GM23248 (cell line): ENCODE data around the gene PHACTR2. TPM values are rescaled to one million over a fixed set of nuclear protein-coding genes. Genes with fewer than 3 reads are reported as not detected.
A peak's percentile ranks its signal among the peaks of the same experiment; 100 is the strongest.

Experiments
- DNase-seq: peaks from one replicate; pipeline ENCODE4 v3.0.0-alpha.2; 2015
- H2AFZ ChIP-seq: fragments of 200-600 bp; sonication (generic); 2 replicates; pipeline ENCODE4 v1.6.1; 2016; ENCODE audit warnings: antibody characterized with exemption
- H3F3A ChIP-seq: fragments of 200-600 bp; sonication (generic); 2 replicates; pipeline ENCODE4 v1.6.1; 2016; ENCODE audit warnings: mild to moderate bottlenecking, antibody characterized with exemption, mixed run types; ENCODE audit not compliant: insufficient read depth
- H3K27ac ChIP-seq: fragments of 200-600 bp; sonication (generic); 2 replicates; pipeline ENCODE4 v1.5.1; 2016; ENCODE audit warnings: mild to moderate bottlenecking
- H3K27me3 ChIP-seq: fragments of 200-600 bp; sonication (generic); replicated peaks from 2 replicates; pipeline ENCODE4 v1.6.1; 2016; ENCODE audit warnings: mild to moderate bottlenecking; ENCODE audit not compliant: insufficient read depth
- H3K36me3 ChIP-seq: fragments of 200-600 bp; sonication (generic); 2 replicates; pipeline ENCODE4 v1.6.1; 2016; ENCODE audit warnings: low read depth, mild to moderate bottlenecking
- H3K4me1 ChIP-seq: fragments of 200-600 bp; sonication (generic); 2 replicates; pipeline ENCODE4 v1.6.1; 2016; ENCODE audit warnings: mild to moderate bottlenecking; ENCODE audit not compliant: insufficient read depth
- H3K4me2 ChIP-seq: fragments of 200-600 bp; sonication (generic); one replicate; pipeline ENCODE4 v1.6.1; 2016; ENCODE audit warnings: mild to moderate bottlenecking; ENCODE audit not compliant: unreplicated experiment
- H3K4me3 ChIP-seq: fragments of 200-600 bp; sonication (generic); 2 replicates; pipeline ENCODE4 v1.5.1; 2016; ENCODE audit warnings: mild to moderate bottlenecking
- H3K79me2 ChIP-seq: fragments of 200-600 bp; sonication (generic); 2 replicates; pipeline ENCODE4 v1.6.1; 2016; ENCODE audit warnings: mild to moderate bottlenecking; ENCODE audit not compliant: insufficient read depth
- H3K9ac ChIP-seq: fragments of 200-600 bp; sonication (generic); 2 replicates; pipeline ENCODE4 v1.6.1; 2016; ENCODE audit warnings: mild to moderate bottlenecking
- H3K9me2 ChIP-seq: fragments of 200-600 bp; sonication (generic); 2 replicates; pipeline ENCODE4 v1.6.1; 2016; ENCODE audit warnings: mixed run types, mild to moderate bottlenecking, moderate library complexity; ENCODE audit not compliant: insufficient read depth
- H3K9me3 ChIP-seq: fragments of 200-600 bp; sonication (generic); one replicate; pipeline ENCODE4 v1.6.1; 2017; ENCODE audit warnings: low read depth
- H4K20me1 ChIP-seq: fragments of 200-600 bp; sonication (generic); 2 replicates; pipeline ENCODE4 v1.6.0; 2016; ENCODE audit not compliant: insufficient read depth
- EZH2 ChIP-seq: fragments of 200-600 bp; sonication (generic); IDR thresholded peaks from 2 replicates; pipeline ENCODE4 v1.6.1; 2018; ENCODE audit warnings: antibody characterized with exemption, mild to moderate bottlenecking; ENCODE audit not compliant: insufficient read depth, poor library complexity, severe bottlenecking
- EZH2phosphoT487 ChIP-seq: fragments of 200-600 bp; sonication (generic); IDR thresholded peaks from 2 replicates; pipeline ENCODE4 v1.6.1; 2018; ENCODE audit warnings: antibody characterized with exemption, moderate library complexity, mild to moderate bottlenecking, low read depth; ENCODE audit not compliant: insufficient read depth
- WGBS, 2 experiments: methylation state at CpG; one replicate each; pipeline ENCODE4 v1.1.6; 2015 to 2017; ENCODE audit warnings: low lambda C conversion rate in 2 of 2, low coverage in 1 of 2; ENCODE audit errors: missing lambda C conversion rate in 2 of 2; 5-methylcytosine and 5-hydroxymethylcytosine counted together
- in situ Hi-C: fragments of 300-500 bp; cut with MboI; formaldehyde crosslinking; loops from 2 replicates; pipeline ENCODE4 v1.15.0; 2020
- polyA plus RNA-seq: library from polyadenylated mRNA; unstranded; fragments of >200 nt; fragmentation: Nextera tagmentation; extraction: Ambion mirVana; gene quantifications from 2 replicates; pipeline ENCODE4 v1.2.1, GENCODE V29; 2016
- total RNA-seq: library from RNA; depleted of rRNA; stranded (reverse); fragments of >200 nt; shearing (Covaris generic); gene quantifications from 2 replicates; pipeline ENCODE4 v1.2.3, GENCODE V29; 2014

Gene PHACTR2
- total and polyA plus RNA-seq, 2 experiments from 2014 or later = 39.0 to 39.4 TPM

GRCh38 chr6:143757346-143757832, 79.6 kb downstream of the PHACTR2 start:
- Histone ChIP-seq H3F3A (no peaks in the 10 kb centered on the region), H3K9me3 (no peaks in the 10 kb centered on the region), H3K36me3 (0 out of 2 replicates have a peak, but pooled peaks cover 5% of the 10 kb centered on the region), H4K20me1 (no peaks in the 10 kb centered on the region), H3K9me2 (no peaks in the 10 kb centered on the region), H2AFZ (no peak overlapping the region), H3K4me3 (no peak overlapping the region), H3K27ac (no peak overlapping the region), H3K4me1 (peaks cover 7% of the 10 kb centered on the region), H3K79me2 (no peaks in the 10 kb centered on the region), H3K27me3 (no peaks in the 10 kb centered on the region), H3K4me2 (no peak overlapping the region), H3K9ac (no peak overlapping the region)
- DNase-seq = no peak
- WGBS, 2 experiments = 97 to 98% methylated on average over 5 of the region's 5 CpGs
- in situ Hi-C loops = no loop called here
- TF ChIP-seq EZH2 (no peak), EZH2phosphoT487 (no peak)

- no peaks in the 10 kb centered on the region for H3K27me3 ChIP-seq
- no peak overlapping the region for H3K4me2 ChIP-seq
- no peak for TF ChIP-seq EZH2phosphoT487
- no peak for TF ChIP-seq EZH2
- in situ Hi-C loops = no loop called here
- no peak overlapping the region for H3K27ac ChIP-seq
- H3K79me2 ChIP-seq = no peaks in the 10 kb centered on the region
- H3K4me3 ChIP-seq = no peak overlapping the region
- H2AFZ ChIP-seq = no peak overlapping the region
- H3K9me2 ChIP-seq = no peaks in the 10 kb centered on the region
- no peak overlapping the region for H3K9ac ChIP-seq
- H3K36me3 ChIP-seq = 0 out of 2 replicates have a peak, but pooled peaks cover 4% of the 10 kb centered on the region
- no peaks in the 10 kb centered on the region for H3F3A ChIP-seq
- no peaks in the 10 kb centered on the region; the same call in 1 of the 2 replicates for H3K4me1 ChIP-seq
- DNase-seq = no peak
- no peaks in the 10 kb centered on the region for H3K9me3 ChIP-seq
- no peaks in the 10 kb centered on the region for H4K20me1 ChIP-seq
These were observed 80.8 kb downstream of the PHACTR2 start for GRCh38 chr6:143758551-143758950.

- H3K9me2 ChIP-seq = no peaks in the 10 kb centered on the region
- H3K4me1 ChIP-seq = no peaks in the 10 kb centered on the region; the same call in 1 of the 2 replicates
- H3K9ac ChIP-seq = no peak overlapping the region
- no peaks in the 10 kb centered on the region for H3K9me3 ChIP-seq
- H3K79me2 ChIP-seq = no peaks in the 10 kb centered on the region
- in situ Hi-C loops = no loop called here
- H3K27me3 ChIP-seq = no peaks in the 10 kb centered on the region
- no peaks in the 10 kb centered on the region for H3K36me3 ChIP-seq
- DNase-seq = peak; percentile 60
- H3K4me2 ChIP-seq = no peak overlapping the region
- H4K20me1 ChIP-seq = no peaks in the 10 kb centered on the region
- no peak overlapping the region for H3K4me3 ChIP-seq
- peak overlapping the region; percentile 27; the same call in 1 of the 2 replicates for H3K27ac ChIP-seq
- WGBS, 2 experiments = 46 to 58% methylated on average over 3 of the region's 3 CpGs
- no peak overlapping the region for H2AFZ ChIP-seq
- H3F3A ChIP-seq = no peaks in the 10 kb centered on the region
- TF ChIP-seq EZH2phosphoT487 = no peak
- no peak for TF ChIP-seq EZH2
These were observed 81.9 kb downstream of the PHACTR2 start for GRCh38 chr6:143759666-143760065.

GRCh38 chr6:143761074-143761473, 83.3 kb downstream of the PHACTR2 start:
- Histone ChIP-seq H3K9ac (no peak overlapping the region), H2AFZ (no peak overlapping the region), H4K20me1 (no peaks in the 10 kb centered on the region), H3K4me2 (no peak overlapping the region), H3K36me3 (0 out of 2 replicates have a peak, but pooled peaks cover 7% of the 10 kb centered on the region), H3K9me3 (no peaks in the 10 kb centered on the region), H3K4me1 (no peaks in the 10 kb centered on the region; the same call in 1 of the 2 replicates), H3K27ac (no peak overlapping the region), H3K27me3 (no peaks in the 10 kb centered on the region), H3K79me2 (no peaks in the 10 kb centered on the region), H3F3A (no peaks in the 10 kb centered on the region), H3K9me2 (no peaks in the 10 kb centered on the region), H3K4me3 (no peak overlapping the region)
- in situ Hi-C loops = no loop called here
- TF ChIP-seq EZH2 = no peak
- TF ChIP-seq EZH2phosphoT487 = no peak
- no peak for DNase-seq

- no peak for DNase-seq
- H3K27me3 ChIP-seq = no peaks in the 10 kb centered on the region
- no peaks in the 10 kb centered on the region for H3K9me2 ChIP-seq
- H3K36me3 ChIP-seq = 0 out of 2 replicates have a peak, but pooled peaks cover 10% of the 10 kb centered on the region
- no peaks in the 10 kb centered on the region for H3F3A ChIP-seq
- H2AFZ ChIP-seq = no peak overlapping the region
- H3K79me2 ChIP-seq = no peaks in the 10 kb centered on the region
- H4K20me1 ChIP-seq = no peaks in the 10 kb centered on the region
- in situ Hi-C loops = no loop called here
- no peaks in the 10 kb centered on the region for H3K9me3 ChIP-seq
- H3K9ac ChIP-seq = no peak overlapping the region
- H3K4me2 ChIP-seq = no peak overlapping the region
- WGBS, 2 experiments = 82 to 86% methylated on average over 3 of the region's 3 CpGs
- TF ChIP-seq EZH2phosphoT487 (no peak), EZH2 (no peak)
- no peaks in the 10 kb centered on the region; the same call in 1 of the 2 replicates for H3K4me1 ChIP-seq
- no peak overlapping the region for H3K4me3 ChIP-seq
- H3K27ac ChIP-seq = no peak overlapping the region
These were observed 84.4 kb downstream of the PHACTR2 start for GRCh38 chr6:143762126-143762525.
